Glutamatergic neuron (in vitro differentiated cells): ENCODE measurements around the gene IER3. TPM values are rescaled to one million over a fixed set of nuclear protein-coding genes. Genes with fewer than 3 reads are reported as not detected.

Experiments used
- DNase-seq: peaks from one replicate; pipeline ENCODE4 v3.0.0; 2022
- H3K27ac Mint-ChIP-seq: one replicate; pipeline ENCODE4 v1.8.0; 2020; ENCODE audit warnings: mild to moderate bottlenecking, mixed read lengths, inconsistent platforms; ENCODE audit not compliant: unreplicated experiment
- H3K27me3 Mint-ChIP-seq: one replicate; pipeline ENCODE4 v1.8.0; 2020; ENCODE audit warnings: mild to moderate bottlenecking, moderate library complexity, mixed read lengths, inconsistent platforms; ENCODE audit not compliant: unreplicated experiment
- H3K36me3 Mint-ChIP-seq: one replicate; pipeline ENCODE4 v1.8.0; 2020; ENCODE audit warnings: mild to moderate bottlenecking, mixed read lengths, inconsistent platforms; ENCODE audit not compliant: unreplicated experiment
- H3K4me1 Mint-ChIP-seq: one replicate; pipeline ENCODE4 v1.8.0; 2020; ENCODE audit warnings: mild to moderate bottlenecking, low read depth, mixed read lengths, inconsistent platforms; ENCODE audit not compliant: unreplicated experiment
- H3K4me3 Mint-ChIP-seq: one replicate; pipeline ENCODE4 v1.8.0; 2020; ENCODE audit warnings: mild to moderate bottlenecking, mixed read lengths, inconsistent platforms; ENCODE audit not compliant: unreplicated experiment
- H3K9me3 Mint-ChIP-seq: one replicate; pipeline ENCODE4 v1.8.0; 2020; ENCODE audit warnings: mild to moderate bottlenecking, moderate library complexity, mixed read lengths, inconsistent platforms; ENCODE audit not compliant: unreplicated experiment
- CTCF ChIP-seq: fragments of 200-600 bp; sonication (generic); IDR thresholded peaks from one replicate; pipeline ENCODE4 v1.5.0; 2021; ENCODE audit not compliant: partially characterized antibody, unreplicated experiment
- long read RNA-seq: library from polyadenylated mRNA; unstranded; transcript quantifications from one replicate; pipeline ENCODE4 v2.0.0, GENCODE V29; 2020; ENCODE audit not compliant: unreplicated experiment
- total RNA-seq: library from RNA; stranded (reverse); fragmentation: NEBNext Ultra II Directional; extraction: Animal tissue kit (Norgen Biotek cat#: 25700); gene quantifications from one replicate; pipeline ENCODE4 v1.2.1, GENCODE V29; 2021; ENCODE audit not compliant: unreplicated experiment

IER3 gene
- 13.5 TPM for total RNA-seq
- long read RNA-seq, partial matches to known transcripts, result 0 of 5 reads
- long read RNA-seq, other reads (novel, unspliced or antisense), result 0 of 5 reads

GRCh38 chr6:30744054-30744805 is at the start of gene IER3:
Gene IER3 (minus strand): TSS chr6:30744547. CDS start chr6:30744518, 29 bp downstream.
- peak within 1 kb of the TSS; percentile 89 for H3K27ac Mint-ChIP-seq

GRCh38 chr6:30793521-30794194 is 49.3 kb upstream of the IER3 start:
- Mint-ChIP-seq H3K36me3 (no peaks in the 10 kb centered on the region), H3K4me3 (no peak overlapping the region), H3K4me1 (no peaks in the 10 kb centered on the region), H3K27me3 (peaks cover 4% of the 10 kb centered on the region), H3K27ac (no peak overlapping the region), H3K9me3 (no peaks in the 10 kb centered on the region)
- TF ChIP-seq CTCF, result no peak
- no peak for DNase-seq

More at GRCh38 chr6:30744054-30744805, at the start of gene IER3:
- Mint-ChIP-seq H3K4me3 (peak within 1 kb of the TSS; percentile 94), H3K9me3 (peaks cover 13% of the 10 kb centered on the region), H3K27me3 (peaks cover 22% of the 10 kb centered on the region), H3K4me1 (peaks cover 21% of the 10 kb centered on the region), H3K36me3 (peaks cover 4% of the 10 kb centered on the region)
- peak; percentile 57 for TF ChIP-seq CTCF
- peak; percentile 87 for DNase-seq

- Mint-ChIP-seq H3K27ac (no peak overlapping the region), H3K9me3 (no peaks in the 10 kb centered on the region), H3K4me1 (no peaks in the 10 kb centered on the region), H3K4me3 (no peak overlapping the region), H3K27me3 (peaks cover 4% of the 10 kb centered on the region), H3K36me3 (no peaks in the 10 kb centered on the region)
- no peak for DNase-seq
- TF ChIP-seq CTCF, result no peak
Observed at GRCh38 chr6:30792786-30793185, 48.4 kb upstream of the IER3 start.

GRCh38 chr6:30790724-30791383 is 46.5 kb upstream of the IER3 start:
- Mint-ChIP-seq H3K27ac (no peak overlapping the region), H3K4me1 (no peaks in the 10 kb centered on the region), H3K36me3 (no peaks in the 10 kb centered on the region), H3K27me3 (peaks cover 4% of the 10 kb centered on the region), H3K9me3 (no peaks in the 10 kb centered on the region), H3K4me3 (no peak overlapping the region)
- no peak for DNase-seq
- TF ChIP-seq CTCF, result no peak
